HepG2 (cell line): Measurements from ENCODE around the gene HIPK3.

ENCODE experiments used
- GABPA ChIP-seq, 2 experiments: IDR thresholded peaks; 2 replicates each; pipeline ENCODE4 v1.6.1; 2011 to 2016; ENCODE audit warnings: low read depth in 2 of 2, low read length in 1 of 2, missing biosample characterization in 1 of 2, missing genetic modification characterization in 1 of 2
- HNF4G ChIP-seq, 2 experiments: sonication (generic) in 1 of 2; formaldehyde crosslinking in 1 of 2; IDR thresholded peaks; 2 replicates each; pipeline versions ENCODE4 v1.4.0 to v1.6.1; 2011 to 2020; ENCODE audit warnings: borderline replicate concordance in 2 of 2, low read depth in 2 of 2, mild to moderate bottlenecking in 2 of 2, low read length in 1 of 2, missing genetic modification reagents in 1 of 2, moderate library complexity in 1 of 2
- PBX3 ChIP-seq: sonication (generic); formaldehyde crosslinking; IDR thresholded peaks from 2 replicates; pipeline ENCODE4 v1.8.1; 2023; ENCODE audit warnings: missing genetic modification reagents, inconsistent platforms, borderline replicate concordance
- SP4 ChIP-seq: sonication (generic); formaldehyde crosslinking; IDR thresholded peaks from 2 replicates; pipeline ENCODE4 v1.8.1; 2023; ENCODE audit warnings: mild to moderate bottlenecking, missing genetic modification reagents
- STAG1 ChIP-seq: sonication (generic); formaldehyde crosslinking; IDR thresholded peaks from 2 replicates; pipeline ENCODE4 v1.4.0; 2020; ENCODE audit warnings: missing genetic modification reagents
- ZBTB49 ChIP-seq: sonication (generic); formaldehyde crosslinking; IDR thresholded peaks from 2 replicates; pipeline ENCODE4 v1.4.0; 2020; ENCODE audit warnings: missing genetic modification reagents, borderline replicate concordance
- ZHX1 ChIP-seq: sonication (generic); formaldehyde crosslinking; IDR thresholded peaks from 2 replicates; pipeline ENCODE4 v1.8.1; 2022; ENCODE audit warnings: low read depth, mild to moderate bottlenecking, missing genetic modification reagents
- ZNF441 ChIP-seq: sonication (generic); formaldehyde crosslinking; IDR thresholded peaks from 2 replicates; pipeline ENCODE4 v1.7.0; 2021; ENCODE audit warnings: missing genetic modification reagents, borderline replicate concordance
- ZNF780A ChIP-seq: sonication (generic); formaldehyde crosslinking; IDR thresholded peaks from 2 replicates; pipeline ENCODE4 v1.8.0; 2022; ENCODE audit warnings: mild to moderate bottlenecking, missing genetic modification reagents, moderate library complexity
- ZSCAN29 ChIP-seq: sonication (generic); formaldehyde crosslinking; conservative IDR thresholded peaks from 2 replicates; pipeline ENCODE4 v1.4.0; 2020; ENCODE audit warnings: mild to moderate bottlenecking, missing genetic modification reagents

GRCh38 chr11:33296695-33297094 lies 39.5 kb downstream of the HIPK3 start:
- TF ChIP-seq PBX3 (CRISPR knock-in tag) (no peak), HNF4G (IDR thresholded peaks at IDR 0.05; ENCODE audit: borderline replicate concordance, low read depth, low read length) (no peak), HNF4G (CRISPR knock-in tag; IDR thresholded peaks at IDR 0.05; ENCODE audit: borderline replicate concordance, low read depth) (no peak), ZBTB49 (no peak), ZNF441 (no peak), ZHX1 (CRISPR knock-in tag) (no peak), GABPA (IDR thresholded peaks at IDR 0.05; ENCODE audit: low read depth, low read length) (no peak), GABPA (CRISPR knock-in tag; IDR thresholded peaks at IDR 0.05; ENCODE audit: low read depth) (no peak), STAG1 (no peak), ZSCAN29 (no peak), SP4 (CRISPR knock-in tag) (no peak), ZNF780A (CRISPR knock-in tag) (no peak)
